ENCODE results near the gene SH2D1B.

DNA sequence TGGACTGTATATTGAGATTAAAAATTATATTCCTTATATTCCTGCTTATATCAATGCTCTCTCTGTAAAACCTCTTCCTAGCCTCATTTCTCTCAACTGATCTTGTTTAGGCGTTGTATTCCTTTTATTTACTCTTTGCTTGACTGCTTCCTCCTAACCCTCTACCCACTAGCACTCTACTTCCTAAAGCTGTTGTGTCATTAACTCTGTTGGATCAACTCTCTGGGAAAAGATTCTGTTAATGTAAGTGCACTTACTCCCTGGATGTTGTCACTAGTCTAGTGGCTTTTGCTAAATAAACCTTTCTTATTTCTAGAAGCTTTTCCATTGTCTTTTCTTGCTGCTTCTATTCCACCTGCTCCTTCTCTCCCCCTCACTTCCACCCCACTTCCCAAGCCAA lies 41.8 kb downstream of the SH2D1B start:
- TF ChIP-seq POLR2A (IDR thresholded peaks at IDR 0.05; ENCODE audit: low read depth, low read length) = no peak
- no peak for TF ChIP-seq PAX5 (IDR thresholded peaks at IDR 0.05; ENCODE audit: insufficient read depth, low read length, severe bottlenecking)

Measured in GM12891 (cell line).